IPS DF 19.7 (cell line): ENCODE measurements around the gene LGALS7.
"Not testable (repeated sequence)": the region's sequence is repeated elsewhere in the genome, so short reads cannot be mapped to it uniquely, and the experiment has no call there.

Experiments used
- DNase-seq: peaks from one replicate; pipeline ENCODE4 v3.0.0-alpha.2; 2013; ENCODE audit warnings: low read depth, low spot score

The LGALS7 gene

GRCh38 chr19:38773469-38774177, at the start of gene LGALS7:
LGALS7 (minus strand) TSS chr19:38773517; CDS start chr19:38773492, 25 bp downstream.
- DNase-seq = no peak

GRCh38 chr19:38821230-38821825, 48.0 kb upstream of the LGALS7 start:
- not testable (repeated sequence) for DNase-seq

- DNase-seq = no peak
These were observed 46.1 kb upstream of the LGALS7 start for GRCh38 chr19:38819231-38819920.

- DNase-seq = no peak
These were observed 43.8 kb upstream of the LGALS7 start for GRCh38 chr19:38817081-38817480.

GRCh38 chr19:38816131-38816750, 42.9 kb upstream of the LGALS7 start:
- no peak for DNase-seq

GRCh38 chr19:38815059-38816001, 42.0 kb upstream of the LGALS7 start:
- DNase-seq = no peak

- DNase-seq = not testable (repeated sequence)
These were observed 40.6 kb upstream of the LGALS7 start for GRCh38 chr19:38813932-38814331.

GRCh38 chr19:38813323-38813722, 40.0 kb upstream of the LGALS7 start:
- no peak for DNase-seq

- DNase-seq = no peak
These were observed 39.6 kb upstream of the LGALS7 start, which contains the start of gene LGALS4 for GRCh38 chr19:38812841-38813320. LGALS4 (minus strand) TSS chr19:38812945; CDS start chr19:38812886, 59 bp downstream.

- DNase-seq = no peak
These were observed 38.9 kb upstream of the LGALS7 start for GRCh38 chr19:38812009-38812840.

GRCh38 chr19:38809592-38810252, 36.4 kb upstream of the LGALS7 start:
- DNase-seq = no peak

GRCh38 chr19:38808741-38809140, 35.4 kb upstream of the LGALS7 start:
- DNase-seq = no peak

- not testable (repeated sequence) for DNase-seq
These were observed 34.2 kb upstream of the LGALS7 start for GRCh38 chr19:38807374-38808098.

- DNase-seq = no peak
These were observed 33.1 kb upstream of the LGALS7 start for GRCh38 chr19:38806371-38806770.

GRCh38 chr19:38805180-38805579, 31.9 kb upstream of the LGALS7 start:
- DNase-seq = no peak

GRCh38 chr19:38803543-38803942, 30.2 kb upstream of the LGALS7 start:
- no peak for DNase-seq

GRCh38 chr19:38801359-38802095, 28.2 kb upstream of the LGALS7 start:
- DNase-seq = no peak
